Measurements from ENCODE around the gene TEAD1.
A peak's percentile ranks its signal among the peaks of the same experiment; 100 is the strongest.

The TEAD1 gene

GRCh38 chr11:12835286-12835685 lies 161.1 kb downstream of the TEAD1 start:
- no peak for DNase-seq (ENCODE audit: low spot score)

- peak; percentile 49 for DNase-seq (ENCODE audit: low spot score)
These were observed 164.4 kb downstream of the TEAD1 start for GRCh38 chr11:12838463-12839123.

- DNase-seq (ENCODE audit: low spot score) = no peak
These were observed 166.8 kb downstream of the TEAD1 start for GRCh38 chr11:12840871-12841660.

GRCh38 chr11:12841946-12842630 lies 167.9 kb downstream of the TEAD1 start:
- DNase-seq (ENCODE audit: low spot score) = peak; percentile 68

GRCh38 chr11:12842933-12843636 lies 168.9 kb downstream of the TEAD1 start:
- DNase-seq (ENCODE audit: low spot score) = no peak

- no peak for DNase-seq (ENCODE audit: low spot score)
These were observed 170.9 kb downstream of the TEAD1 start for GRCh38 chr11:12845163-12845562.

GRCh38 chr11:12845739-12846358 lies 171.6 kb downstream of the TEAD1 start:
- DNase-seq (ENCODE audit: low spot score) = peak; percentile 54

GRCh38 chr11:12846786-12847615 lies 172.8 kb downstream of the TEAD1 start:
- DNase-seq (ENCODE audit: low spot score) = no peak

- no peak for DNase-seq (ENCODE audit: low spot score)
These were observed 174.2 kb downstream of the TEAD1 start for GRCh38 chr11:12848413-12848812.

- DNase-seq (ENCODE audit: low spot score) = no peak
These were observed 179.1 kb downstream of the TEAD1 start for GRCh38 chr11:12853325-12853651.

- DNase-seq (ENCODE audit: low spot score) = no peak
These were observed 179.6 kb downstream of the TEAD1 start for GRCh38 chr11:12853652-12854296.

GRCh38 chr11:12854297-12854661 lies 180.1 kb downstream of the TEAD1 start:
- DNase-seq (ENCODE audit: low spot score) = no peak

GRCh38 chr11:12854829-12855228 lies 180.6 kb downstream of the TEAD1 start:
- DNase-seq (ENCODE audit: low spot score) = no peak

- no peak for DNase-seq (ENCODE audit: low spot score)
These were observed 182.1 kb downstream of the TEAD1 start for GRCh38 chr11:12856338-12856737.

- DNase-seq (ENCODE audit: low spot score) = no peak
These were observed 183.4 kb downstream of the TEAD1 start for GRCh38 chr11:12857572-12857971.

- no peak for DNase-seq (ENCODE audit: low spot score)
These were observed 185.8 kb downstream of the TEAD1 start for GRCh38 chr11:12859872-12860657.

GRCh38 chr11:12860827-12861226 lies 186.6 kb downstream of the TEAD1 start:
- no peak for DNase-seq (ENCODE audit: low spot score)

GRCh38 chr11:12862696-12863469 lies 188.7 kb downstream of the TEAD1 start:
- peak; percentile 90 for DNase-seq (ENCODE audit: low spot score)

GRCh38 chr11:12863605-12864121 lies 189.4 kb downstream of the TEAD1 start:
- DNase-seq (ENCODE audit: low spot score) = no peak
